NCI-H1930 (cell line): ENCODE results near the gene POU6F2.
"Not testable (repeated sequence)": the region's sequence is repeated elsewhere in the genome, so short reads cannot be mapped to it uniquely, and the experiment has no call there.

Experiments used
- DNase-seq, 2 experiments: peaks; one replicate each; lab custom pipeline; 2025; lab: John Stamatoyannopoulos, UW

The POU6F2 gene

DNA sequence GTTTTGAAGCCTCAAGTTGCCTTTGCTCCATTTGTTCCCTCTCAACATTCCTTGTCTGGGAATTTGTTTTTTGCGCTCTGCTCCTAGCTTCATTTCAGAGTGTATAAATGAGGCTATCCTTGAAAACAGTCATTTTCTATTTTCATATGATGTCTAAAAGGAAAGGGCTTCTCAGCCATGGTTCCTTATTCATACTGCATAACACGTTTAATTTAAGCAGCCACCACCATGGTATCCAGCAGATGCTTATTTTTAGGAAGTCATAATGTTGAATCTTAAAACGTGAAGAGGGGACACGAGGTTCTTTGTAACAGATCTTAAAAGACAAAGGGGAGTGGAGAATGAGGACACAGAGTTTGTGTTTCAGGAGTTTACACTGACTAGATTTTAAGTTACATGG, 14.5 kb downstream of the POU6F2 start:
- DNase-seq, result no peak

DNA sequence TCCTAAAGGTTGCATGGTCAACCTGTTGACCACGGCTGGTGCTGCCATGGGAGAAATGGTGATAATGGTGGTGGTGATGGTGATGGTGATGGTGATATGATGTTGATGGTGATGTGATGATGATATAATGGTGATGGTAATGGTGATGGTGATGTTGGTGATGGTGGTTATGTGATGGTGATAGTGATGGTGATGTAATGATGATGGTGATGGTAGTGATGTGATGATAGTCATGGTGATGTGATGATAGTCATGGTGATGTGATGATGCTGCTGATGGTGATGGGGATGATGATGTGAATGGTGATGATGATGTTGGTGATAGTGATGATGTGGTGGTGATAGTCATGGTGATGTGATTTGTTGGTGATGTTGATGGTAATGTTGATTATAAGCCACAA, 23.9 kb downstream of the POU6F2 start:
- no peak for DNase-seq

DNA sequence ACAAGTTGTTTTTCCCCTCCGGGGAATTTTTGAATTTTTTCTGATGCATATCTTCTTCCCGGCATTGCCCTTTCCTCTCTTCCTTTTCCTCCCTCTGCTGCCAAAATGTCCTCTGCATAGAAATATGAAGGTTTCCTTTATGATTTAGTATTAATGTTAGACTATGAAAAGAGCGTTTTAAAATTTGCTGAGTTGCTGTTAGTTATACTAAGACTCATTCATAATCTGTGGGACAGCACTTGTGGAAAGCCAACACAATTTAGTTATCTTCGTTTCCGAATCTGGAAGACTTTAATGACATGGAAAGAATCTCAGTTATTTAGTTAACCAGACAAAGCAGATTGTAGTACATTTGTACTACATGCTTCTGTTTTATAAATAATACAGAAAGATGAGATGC, 25.0 kb downstream of the POU6F2 start:
- no peak for DNase-seq

- no peak for DNase-seq
Observed at GRCh38 chr7:39005036-39005435, 27.3 kb downstream of the POU6F2 start.

DNA sequence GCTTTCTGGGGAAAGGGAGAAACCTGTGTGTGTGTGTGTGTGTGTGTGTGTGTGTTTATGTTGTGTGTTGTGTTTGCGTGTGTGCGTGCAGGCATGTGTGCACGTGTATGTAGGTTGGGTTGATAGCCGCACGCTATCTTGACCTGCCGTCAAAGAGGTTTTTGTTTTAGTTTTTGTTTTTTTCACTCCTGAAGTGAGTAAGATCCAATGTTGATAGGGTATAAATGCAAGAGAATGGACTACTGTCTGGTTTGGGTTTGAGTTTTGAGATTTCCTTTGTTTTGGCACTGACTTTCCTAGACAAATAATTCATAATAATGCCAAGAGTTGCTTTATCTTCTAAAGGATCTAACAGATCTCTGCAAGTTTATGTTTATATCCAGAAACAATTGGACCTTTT, 27.8 kb downstream of the POU6F2 start:
- no peak for DNase-seq

- not testable (repeated sequence) for DNase-seq
Observed at GRCh38 chr7:39013049-39013939, 35.6 kb downstream of the POU6F2 start.

GRCh38 chr7:39016609-39017008, 38.9 kb downstream of the POU6F2 start:
- DNase-seq, result no peak

- DNase-seq, result no peak
Observed at GRCh38 chr7:39017369-39017915, 39.7 kb downstream of the POU6F2 start.

DNA sequence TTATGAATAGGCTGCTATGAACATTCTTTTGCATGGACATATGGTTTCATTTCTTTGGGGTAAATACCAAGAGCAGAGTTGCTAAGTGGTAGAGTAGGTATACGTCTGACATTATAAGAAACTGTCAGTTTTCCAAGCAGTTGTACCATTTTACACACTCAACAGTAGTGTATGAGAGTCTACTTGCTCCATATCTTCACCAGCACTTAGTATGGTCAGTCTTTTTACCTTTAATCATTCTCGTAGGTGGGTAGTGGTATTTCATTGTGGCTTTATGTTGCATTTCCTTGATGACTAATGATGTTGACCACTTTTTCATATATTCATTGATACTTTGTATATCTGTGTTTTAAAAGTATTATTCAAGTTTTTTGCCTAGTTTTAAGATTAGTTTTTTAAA, 45.1 kb downstream of the POU6F2 start:
- DNase-seq, result no peak

DNA sequence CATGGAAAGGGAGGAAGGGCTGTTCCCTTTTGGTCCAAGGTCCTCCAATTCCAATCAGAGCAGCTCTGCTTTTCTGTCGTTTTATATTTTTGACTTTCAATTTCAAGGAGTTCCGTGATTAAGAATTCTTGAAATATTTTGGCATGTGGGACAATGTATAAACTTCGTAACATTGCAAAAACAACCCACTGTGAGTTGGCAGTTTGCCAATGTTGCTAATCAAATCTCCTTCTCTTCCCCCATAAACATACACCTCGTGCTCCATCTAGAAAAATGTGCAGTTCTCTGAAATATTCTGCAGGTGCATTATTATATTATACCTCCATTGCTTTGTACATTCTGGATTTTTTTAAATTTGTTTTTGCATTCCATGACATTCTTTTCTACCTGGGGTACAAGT, 49.8 kb downstream of the POU6F2 start:
- DNase-seq, result no peak

GRCh38 chr7:39033885-39034624, 56.3 kb downstream of the POU6F2 start:
- no peak for DNase-seq

GRCh38 chr7:39035156-39035555, 57.4 kb downstream of the POU6F2 start:
- no peak for DNase-seq

GRCh38 chr7:39035903-39036302, 58.2 kb downstream of the POU6F2 start:
- DNase-seq, result no peak

DNA sequence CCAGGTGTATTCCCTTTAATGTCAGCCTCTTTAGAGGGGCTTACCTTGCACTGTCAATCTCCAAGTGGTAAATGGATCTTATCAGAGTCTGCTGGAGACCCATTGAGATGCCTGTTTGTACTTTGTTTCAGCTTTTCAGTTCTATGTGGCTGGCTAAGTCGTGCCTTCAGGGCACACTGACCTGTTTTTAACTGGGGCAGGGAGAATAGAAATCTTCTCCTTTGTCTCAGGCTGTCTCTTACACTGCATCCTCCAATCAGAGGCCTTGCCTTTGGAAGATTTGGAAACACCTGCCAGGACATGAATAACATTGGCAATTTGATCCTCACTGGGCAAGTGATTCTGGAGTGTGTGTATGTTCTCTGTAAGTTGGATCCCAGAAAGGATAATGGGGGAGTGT, 65.0 kb downstream of the POU6F2 start:
- DNase-seq, result no peak

- no peak for DNase-seq
Observed at GRCh38 chr7:39043531-39043930, 65.8 kb downstream of the POU6F2 start.

DNA sequence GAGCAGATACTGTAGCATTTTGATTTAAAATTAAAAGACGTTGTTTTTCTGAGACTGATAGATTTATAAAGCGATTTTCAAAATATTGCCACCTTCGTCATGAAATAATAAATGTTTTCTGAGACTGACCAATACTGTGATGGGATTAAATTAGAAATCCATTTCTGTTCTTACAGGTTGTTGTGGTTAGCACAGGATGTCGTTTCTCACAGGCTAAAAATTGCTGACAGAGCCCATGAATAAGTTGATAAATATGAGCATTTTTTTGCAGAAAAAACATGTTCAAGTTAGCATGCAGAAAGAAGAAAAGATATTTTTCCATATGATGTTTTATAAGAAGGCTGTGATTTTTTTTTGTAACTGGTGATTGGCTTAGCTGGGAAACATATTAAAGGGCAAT, 66.8 kb downstream of the POU6F2 start:
- DNase-seq, result no peak

DNA sequence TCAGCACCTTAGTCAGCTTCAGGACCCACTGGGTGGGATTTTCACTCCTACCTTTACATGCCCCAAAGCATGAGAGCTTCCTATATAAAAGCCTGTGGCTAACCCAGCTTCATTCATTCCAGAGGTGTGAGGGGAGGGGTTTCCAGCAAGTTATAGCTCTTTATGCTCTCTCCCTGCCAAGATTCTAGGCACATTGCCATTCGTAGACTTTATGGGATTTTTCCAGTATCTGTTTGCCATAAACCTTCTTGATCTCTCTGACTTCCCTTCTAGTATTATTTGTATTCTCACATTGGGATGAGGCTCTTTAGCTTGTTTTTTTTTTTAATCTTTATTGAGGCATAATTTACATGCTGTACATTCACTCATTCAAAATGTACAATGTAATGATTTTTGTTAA, 67.5 kb downstream of the POU6F2 start:
- no peak for DNase-seq

DNA sequence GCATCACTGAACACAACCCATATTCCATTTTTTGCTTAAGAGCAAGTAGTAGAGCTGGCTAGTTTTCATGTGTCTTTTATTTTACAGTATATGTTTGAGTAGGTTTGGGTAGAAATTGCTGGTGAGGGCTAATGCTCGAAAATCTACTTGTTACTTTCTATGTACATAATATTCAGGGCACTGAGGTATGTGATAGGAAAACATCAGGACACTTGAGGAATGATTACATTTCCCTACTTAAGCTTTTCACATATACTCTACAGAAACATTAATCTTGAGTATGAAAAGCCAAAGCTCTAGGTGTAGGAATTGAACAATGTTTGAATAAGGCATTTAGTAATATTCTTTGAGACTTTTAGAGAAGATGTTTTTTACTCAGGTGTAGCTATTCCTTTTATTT, 73.6 kb downstream of the POU6F2 start:
- no peak for DNase-seq

DNA sequence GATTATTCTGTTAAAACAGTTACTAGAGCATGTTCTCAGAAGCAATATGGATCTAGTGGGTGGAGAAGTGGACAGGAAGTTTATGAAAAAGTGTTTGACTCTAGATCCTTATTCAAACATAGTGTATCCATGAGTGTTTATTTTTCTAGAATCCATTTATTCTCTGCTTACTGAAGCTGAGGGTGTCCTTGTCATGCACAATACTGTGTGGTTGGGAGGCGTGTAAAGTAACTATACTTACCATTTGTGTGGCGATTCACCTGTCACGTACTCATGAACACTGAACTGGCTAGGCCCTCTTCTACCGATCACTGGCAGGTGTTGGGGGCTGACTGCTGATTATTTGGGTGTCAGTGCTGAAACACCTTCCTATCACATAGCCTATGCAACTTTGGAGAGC, 74.0 kb downstream of the POU6F2 start:
- no peak for DNase-seq

DNA sequence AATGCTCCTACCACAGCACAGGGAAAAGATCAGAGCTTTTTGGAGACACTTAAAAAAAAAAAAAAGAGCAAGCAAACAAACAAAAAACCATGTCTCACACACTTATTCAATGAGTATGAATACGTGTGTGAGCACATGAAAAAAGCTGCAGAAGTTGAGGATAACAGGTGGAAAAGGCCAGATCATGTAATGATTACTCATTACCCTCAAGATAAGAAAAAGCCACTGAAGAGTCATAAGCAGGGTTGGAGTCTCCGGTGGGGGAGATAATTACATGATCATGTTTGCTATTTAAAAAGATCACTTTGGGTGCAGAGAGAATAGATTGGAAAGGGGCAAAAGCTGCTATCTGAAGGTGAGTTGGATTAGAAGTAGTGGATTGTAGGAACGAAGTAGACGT, 77.0 kb downstream of the POU6F2 start:
- no peak for DNase-seq

DNA sequence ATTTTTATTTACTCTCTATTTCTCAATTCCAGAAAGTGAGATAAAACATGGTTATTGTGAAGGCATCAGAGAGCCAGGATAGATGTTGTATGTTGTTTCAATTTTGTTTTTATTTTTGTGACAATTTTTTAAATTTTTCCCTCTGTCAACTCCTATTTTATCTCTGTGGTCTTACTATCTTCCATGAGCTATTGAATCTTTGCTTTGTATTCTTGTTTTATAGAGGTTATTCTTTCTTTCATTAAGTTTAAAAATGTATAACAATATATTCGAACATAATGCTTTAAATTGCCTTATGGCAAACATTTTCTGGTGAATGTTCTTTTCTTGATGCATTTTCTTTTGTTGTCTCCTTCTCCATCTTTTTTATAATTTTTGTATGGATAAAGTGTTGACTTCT, 78.4 kb downstream of the POU6F2 start:
- no peak for DNase-seq

DNA sequence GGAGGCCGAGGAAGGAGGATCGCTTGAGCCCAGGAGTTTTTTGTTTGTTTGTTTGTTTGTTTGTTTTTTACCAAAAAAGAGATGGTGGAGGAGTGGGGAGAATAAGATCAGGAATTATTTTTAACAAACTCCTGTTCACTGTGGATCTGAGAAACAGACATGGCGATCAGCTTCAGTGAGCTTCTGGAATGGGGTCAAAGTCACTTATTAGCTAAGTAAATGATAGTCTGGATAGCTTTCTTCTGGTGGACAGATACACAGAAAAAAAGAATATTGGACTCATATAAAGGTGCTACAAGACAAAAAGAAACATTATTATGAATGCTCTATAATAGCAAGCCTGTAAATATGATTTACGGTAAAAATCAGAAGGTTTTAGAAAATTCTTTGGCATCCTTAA, 85.1 kb downstream of the POU6F2 start:
- DNase-seq, result no peak

DNA sequence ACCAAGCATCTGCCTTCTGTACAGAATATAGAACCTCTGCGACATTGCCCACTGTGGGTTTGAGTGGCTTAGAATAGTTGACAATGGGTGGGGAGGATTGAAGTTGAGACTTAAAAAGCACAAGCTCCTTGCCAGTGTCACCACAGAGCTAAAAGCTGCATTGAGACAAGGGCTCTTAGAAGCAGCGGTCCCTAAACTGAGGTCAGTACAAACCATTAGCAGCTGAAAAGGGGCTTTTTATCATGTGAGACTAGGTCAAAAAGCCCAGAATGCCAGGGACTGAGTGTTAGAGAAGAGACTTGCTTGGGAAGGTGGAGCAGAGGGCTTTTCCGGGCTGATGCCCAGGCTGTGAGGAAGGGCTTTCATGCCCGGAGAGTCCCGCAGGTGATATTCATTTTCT, 91.3 kb downstream of the POU6F2 start:
- no peak for DNase-seq
